GM23248 (cell line): ENCODE data around the gene RAD21L1. TPM values are rescaled to one million over a fixed set of nuclear protein-coding genes. Genes with fewer than 3 reads are reported as not detected.
A peak's percentile ranks its signal among the peaks of the same experiment; 100 is the strongest.

Experiments
- DNase-seq: peaks from one replicate; pipeline ENCODE4 v3.0.0-alpha.2; 2015
- H2AFZ ChIP-seq: fragments of 200-600 bp; sonication (generic); 2 replicates; pipeline ENCODE4 v1.6.1; 2016; ENCODE audit warnings: antibody characterized with exemption
- H3F3A ChIP-seq: fragments of 200-600 bp; sonication (generic); 2 replicates; pipeline ENCODE4 v1.6.1; 2016; ENCODE audit warnings: mild to moderate bottlenecking, antibody characterized with exemption, mixed run types; ENCODE audit not compliant: insufficient read depth
- H3K27ac ChIP-seq: fragments of 200-600 bp; sonication (generic); 2 replicates; pipeline ENCODE4 v1.5.1; 2016; ENCODE audit warnings: mild to moderate bottlenecking
- H3K27me3 ChIP-seq: fragments of 200-600 bp; sonication (generic); replicated peaks from 2 replicates; pipeline ENCODE4 v1.6.1; 2016; ENCODE audit warnings: mild to moderate bottlenecking; ENCODE audit not compliant: insufficient read depth
- H3K36me3 ChIP-seq: fragments of 200-600 bp; sonication (generic); 2 replicates; pipeline ENCODE4 v1.6.1; 2016; ENCODE audit warnings: low read depth, mild to moderate bottlenecking
- H3K4me1 ChIP-seq: fragments of 200-600 bp; sonication (generic); 2 replicates; pipeline ENCODE4 v1.6.1; 2016; ENCODE audit warnings: mild to moderate bottlenecking; ENCODE audit not compliant: insufficient read depth
- H3K4me2 ChIP-seq: fragments of 200-600 bp; sonication (generic); one replicate; pipeline ENCODE4 v1.6.1; 2016; ENCODE audit warnings: mild to moderate bottlenecking; ENCODE audit not compliant: unreplicated experiment
- H3K4me3 ChIP-seq: fragments of 200-600 bp; sonication (generic); 2 replicates; pipeline ENCODE4 v1.5.1; 2016; ENCODE audit warnings: mild to moderate bottlenecking
- H3K79me2 ChIP-seq: fragments of 200-600 bp; sonication (generic); 2 replicates; pipeline ENCODE4 v1.6.1; 2016; ENCODE audit warnings: mild to moderate bottlenecking; ENCODE audit not compliant: insufficient read depth
- H3K9ac ChIP-seq: fragments of 200-600 bp; sonication (generic); 2 replicates; pipeline ENCODE4 v1.6.1; 2016; ENCODE audit warnings: mild to moderate bottlenecking
- H3K9me2 ChIP-seq: fragments of 200-600 bp; sonication (generic); 2 replicates; pipeline ENCODE4 v1.6.1; 2016; ENCODE audit warnings: mixed run types, mild to moderate bottlenecking, moderate library complexity; ENCODE audit not compliant: insufficient read depth
- H3K9me3 ChIP-seq: fragments of 200-600 bp; sonication (generic); one replicate; pipeline ENCODE4 v1.6.1; 2017; ENCODE audit warnings: low read depth
- H4K20me1 ChIP-seq: fragments of 200-600 bp; sonication (generic); 2 replicates; pipeline ENCODE4 v1.6.0; 2016; ENCODE audit not compliant: insufficient read depth
- EZH2 ChIP-seq: fragments of 200-600 bp; sonication (generic); IDR thresholded peaks from 2 replicates; pipeline ENCODE4 v1.6.1; 2018; ENCODE audit warnings: antibody characterized with exemption, mild to moderate bottlenecking; ENCODE audit not compliant: insufficient read depth, poor library complexity, severe bottlenecking
- EZH2phosphoT487 ChIP-seq: fragments of 200-600 bp; sonication (generic); IDR thresholded peaks from 2 replicates; pipeline ENCODE4 v1.6.1; 2018; ENCODE audit warnings: antibody characterized with exemption, moderate library complexity, mild to moderate bottlenecking, low read depth; ENCODE audit not compliant: insufficient read depth
- WGBS, 2 experiments: methylation state at CpG; one replicate each; pipeline ENCODE4 v1.1.6; 2015 to 2017; ENCODE audit warnings: low lambda C conversion rate in 2 of 2, low coverage in 1 of 2; ENCODE audit errors: missing lambda C conversion rate in 2 of 2; 5-methylcytosine and 5-hydroxymethylcytosine counted together
- in situ Hi-C: fragments of 300-500 bp; cut with MboI; formaldehyde crosslinking; loops from 2 replicates; pipeline ENCODE4 v1.15.0; 2020
- polyA plus RNA-seq: library from polyadenylated mRNA; unstranded; fragments of >200 nt; fragmentation: Nextera tagmentation; extraction: Ambion mirVana; gene quantifications from 2 replicates; pipeline ENCODE4 v1.2.1, GENCODE V29; 2016
- total RNA-seq: library from RNA; depleted of rRNA; stranded (reverse); fragments of >200 nt; shearing (Covaris generic); gene quantifications from 2 replicates; pipeline ENCODE4 v1.2.3, GENCODE V29; 2014

RAD21L1 gene
- total and polyA plus RNA-seq, 2 experiments from 2014 or later: 0.16 TPM; not detected in 1

GRCh38 chr20:1224205-1224890, 1.5 kb upstream of the RAD21L1 start:
- in situ Hi-C loops: loop anchor here (25.0 kb wide), 1 partner anchor 412 kb away; no protein-coding TSS in a partner anchor
- 74 to 75% methylated on average over 20 of the region's 20 CpGs for WGBS, 2 experiments

GRCh38 chr20:1225263-1225782, 521 bp upstream of the RAD21L1 start:
- H2AFZ ChIP-seq: peak overlapping the region; percentile 74
- H3K4me2 ChIP-seq: peak overlapping the region; percentile 6
- DNase-seq: no peak
- no peaks in the 10 kb centered on the region for H3K36me3 ChIP-seq
- in situ Hi-C loops: no loop called here
- no peaks in the 10 kb centered on the region for H3K9me3 ChIP-seq
- no peaks in the 10 kb centered on the region for H3K79me2 ChIP-seq
- no peaks in the 10 kb centered on the region for H3F3A ChIP-seq
- H3K9me2 ChIP-seq: no peaks in the 10 kb centered on the region
- WGBS, 2 experiments: 3% methylated on average over 10 to 30 of the region's 30 CpGs
- no peaks in the 10 kb centered on the region for H3K27me3 ChIP-seq
- no peak overlapping the region for H3K9ac ChIP-seq
- H3K27ac ChIP-seq: no peak overlapping the region
- H3K4me1 ChIP-seq: no peaks in the 10 kb centered on the region
- H4K20me1 ChIP-seq: no peaks in the 10 kb centered on the region
- TF ChIP-seq EZH2phosphoT487 (no peak), EZH2 (no peak)
- peak overlapping the region; percentile 58 for H3K4me3 ChIP-seq

More at GRCh38 chr20:1224205-1224890, 1.5 kb upstream of the RAD21L1 start:
- Histone ChIP-seq H3K27ac (no peak overlapping the region), H3F3A (no peaks in the 10 kb centered on the region), H3K9me3 (no peaks in the 10 kb centered on the region), H3K4me2 (no peak overlapping the region), H3K4me3 (no peak overlapping the region), H3K36me3 (no peaks in the 10 kb centered on the region), H3K9me2 (no peaks in the 10 kb centered on the region), H3K9ac (no peak overlapping the region), H4K20me1 (no peaks in the 10 kb centered on the region), H3K79me2 (no peaks in the 10 kb centered on the region), H3K4me1 (no peaks in the 10 kb centered on the region), H2AFZ (no peak overlapping the region), H3K27me3 (no peaks in the 10 kb centered on the region)
- TF ChIP-seq EZH2phosphoT487 (no peak), EZH2 (no peak)
- DNase-seq: no peak

- no peaks in the 10 kb centered on the region for H3K27me3 ChIP-seq
- H2AFZ ChIP-seq: no peak overlapping the region
- no peaks in the 10 kb centered on the region for H3K9me2 ChIP-seq
- no peaks in the 10 kb centered on the region for H3K79me2 ChIP-seq
- no peaks in the 10 kb centered on the region for H3K4me1 ChIP-seq
- H3K4me2 ChIP-seq: no peak overlapping the region
- no peak for TF ChIP-seq EZH2phosphoT487
- no peak for TF ChIP-seq EZH2
- no peak overlapping the region for H3K27ac ChIP-seq
- no peaks in the 10 kb centered on the region for H3F3A ChIP-seq
- in situ Hi-C loops: no loop called here
- WGBS, 2 experiments: 80 to 82% methylated on average over 3 of the region's 3 CpGs
- H3K36me3 ChIP-seq: no peaks in the 10 kb centered on the region
- no peak for DNase-seq
- no peaks in the 10 kb centered on the region for H4K20me1 ChIP-seq
- H3K9ac ChIP-seq: no peak overlapping the region
- no peaks in the 10 kb centered on the region for H3K9me3 ChIP-seq
- H3K4me3 ChIP-seq: no peak overlapping the region
Measured at GRCh38 chr20:1229541-1229940, 3.7 kb downstream of the RAD21L1 start.

GRCh38 chr20:1232286-1233111, 6.7 kb downstream of the RAD21L1 start:
- no peaks in the 10 kb centered on the region for H3K9me2 ChIP-seq
- 94 to 96% methylated on average over 3 of the region's 3 CpGs for WGBS, 2 experiments
- in situ Hi-C loops: no loop called here

More at GRCh38 chr20:1232286-1233111, 6.7 kb downstream of the RAD21L1 start:
- H3K4me2 ChIP-seq: no peak overlapping the region
- no peaks in the 10 kb centered on the region for H3F3A ChIP-seq
- H3K36me3 ChIP-seq: no peaks in the 10 kb centered on the region
- H2AFZ ChIP-seq: no peak overlapping the region
- no peak overlapping the region for H3K9ac ChIP-seq
- H3K79me2 ChIP-seq: no peaks in the 10 kb centered on the region
- H3K9me3 ChIP-seq: no peaks in the 10 kb centered on the region
- H3K4me1 ChIP-seq: no peaks in the 10 kb centered on the region
- H4K20me1 ChIP-seq: no peaks in the 10 kb centered on the region
- no peak overlapping the region for H3K27ac ChIP-seq
- no peak overlapping the region for H3K4me3 ChIP-seq
- no peaks in the 10 kb centered on the region for H3K27me3 ChIP-seq
- TF ChIP-seq EZH2 (no peak), EZH2phosphoT487 (no peak)
- DNase-seq: no peak
